HEK293 (cell line): Measurements from ENCODE around the gene LARGE1.

Experiments
- CTCF ChIA-PET: fragments of 350-600 bp; formaldehyde crosslinking; extraction: SDS; loops from one replicate; lab custom pipeline; 2021; ENCODE audit warnings: antibody characterized with exemption; lab: Yijun Ruan, JAX
- POLR2A ChIA-PET: fragments of 300-600 bp; formaldehyde crosslinking; extraction: SDS; loops from one replicate; lab custom pipeline; 2020; ENCODE audit warnings: antibody characterized with exemption, inconsistent platforms; lab: Yijun Ruan, JAX
- H3K27ac ChIP-seq: fragments of 200-500 bp; sonication (Bioruptor generic); 2 replicates; pipeline ENCODE4 v1.5.1; 2014; ENCODE audit warnings: low read depth, low read length, control low read depth, inconsistent platforms; ENCODE audit errors: extremely low read depth
- H3K36me3 ChIP-seq, 2 experiments: fragments of 200-500 bp in 1 of 2; sonication (Bioruptor generic) in 1 of 2; 1 replicate in 1 of 2; 2 replicates in 1 of 2; pipeline ENCODE4 v1.5.1; 2014 to 2017; ENCODE audit warnings: inconsistent platforms in 2 of 2, low read length in 2 of 2; ENCODE audit not compliant: control insufficient read depth in 2 of 2, insufficient read depth in 1 of 2
- H3K4me1 ChIP-seq: fragments of 200-500 bp; sonication (Bioruptor generic); 2 replicates; pipeline ENCODE4 v1.5.1; 2014; ENCODE audit warnings: mild to moderate bottlenecking, low read length, inconsistent platforms; ENCODE audit not compliant: control insufficient read depth, insufficient read depth
- H3K4me3 ChIP-seq: 2 replicates; pipeline ENCODE4 v1.5.1; 2011; ENCODE audit warnings: low read depth, mild to moderate bottlenecking, control low read depth, low read length, moderate library complexity
- H3K9me3 ChIP-seq: fragments of 200-500 bp; sonication (Bioruptor generic); 2 replicates; pipeline ENCODE4 v1.5.1; 2014; ENCODE audit warnings: low read depth, low read length, inconsistent platforms; ENCODE audit not compliant: control insufficient read depth, insufficient read depth
- GLI2 ChIP-seq: fragments of 450-650 bp; formaldehyde crosslinking; IDR thresholded peaks from 2 replicates; pipeline ENCODE4; 2017; ENCODE audit warnings: missing biosample characterization, missing genetic modification characterization, low read depth, borderline replicate concordance
- RBAK ChIP-seq: fragments of 450-650 bp; formaldehyde crosslinking; IDR thresholded peaks from 2 replicates; pipeline ENCODE4 v1.5.1; 2016; ENCODE audit warnings: missing biosample characterization, missing genetic modification characterization
- ZIC2 ChIP-seq: fragments of 450-650 bp; formaldehyde crosslinking; IDR thresholded peaks from 2 replicates; pipeline ENCODE4 v1.5.1; 2016; ENCODE audit warnings: missing biosample characterization, missing genetic modification characterization
- ZNF10 ChIP-seq: fragments of 450-650 bp; formaldehyde crosslinking; IDR thresholded peaks from 2 replicates; pipeline ENCODE4 v1.5.1; 2017; ENCODE audit warnings: missing biosample characterization, missing genetic modification characterization
- ZNF112 ChIP-seq: fragments of 450-650 bp; formaldehyde crosslinking; IDR thresholded peaks from 2 replicates; pipeline ENCODE4 v1.5.0; 2017; ENCODE audit warnings: missing biosample characterization, missing genetic modification characterization
- ZNF169 ChIP-seq: fragments of 450-650 bp; formaldehyde crosslinking; IDR thresholded peaks from 2 replicates; pipeline ENCODE4 v1.5.1; 2016; ENCODE audit warnings: missing biosample characterization, missing genetic modification characterization
- ZNF266 ChIP-seq: fragments of 450-650 bp; formaldehyde crosslinking; IDR thresholded peaks from 2 replicates; pipeline ENCODE4 v1.5.1; 2016; ENCODE audit warnings: missing biosample characterization, missing genetic modification characterization, low read depth
- ZNF302 ChIP-seq: fragments of 450-650 bp; formaldehyde crosslinking; IDR thresholded peaks from 2 replicates; pipeline ENCODE4 v1.5.1; 2016; ENCODE audit warnings: missing biosample characterization, missing genetic modification characterization, low read depth
- ZNF311 ChIP-seq: fragments of 450-650 bp; formaldehyde crosslinking; IDR thresholded peaks from 2 replicates; pipeline ENCODE4 v1.5.1; 2017; ENCODE audit warnings: missing biosample characterization, missing genetic modification characterization, borderline replicate concordance
- ZNF404 ChIP-seq: fragments of 450-650 bp; formaldehyde crosslinking; IDR thresholded peaks from 2 replicates; pipeline ENCODE4 v1.5.1; 2017; ENCODE audit warnings: missing biosample characterization, missing genetic modification characterization
- ZNF514 ChIP-seq: fragments of 450-650 bp; formaldehyde crosslinking; IDR thresholded peaks from 2 replicates; pipeline ENCODE4 v1.5.1; 2016; ENCODE audit warnings: missing biosample characterization, missing genetic modification characterization
- ZNF585B ChIP-seq: fragments of 450-650 bp; formaldehyde crosslinking; IDR thresholded peaks from 2 replicates; pipeline ENCODE4 v1.5.1; 2016; ENCODE audit warnings: missing biosample characterization, missing genetic modification characterization
- ZNF658 ChIP-seq: fragments of 450-650 bp; formaldehyde crosslinking; IDR thresholded peaks from 2 replicates; pipeline ENCODE4; 2016; ENCODE audit warnings: missing biosample characterization, missing genetic modification characterization
- ZXDB ChIP-seq: fragments of 450-650 bp; formaldehyde crosslinking; IDR thresholded peaks from 2 replicates; pipeline ENCODE4 v1.5.1; 2016; ENCODE audit warnings: missing biosample characterization, missing genetic modification characterization
- TF ChIP-seq, protein P1 (sequence below): fragments of 450-650 bp; IDR thresholded peaks from 2 replicates; pipeline ENCODE4 v1.5.1; 2018; ENCODE audit warnings: missing biosample characterization, missing genetic modification characterization
- TF ChIP-seq, protein P2 (sequence below): sonication (generic); formaldehyde crosslinking; IDR thresholded peaks from 2 replicates; pipeline ENCODE4 v1.8.1; 2022; ENCODE audit warnings: mild to moderate bottlenecking, moderate library complexity, missing genetic modification reagents
- TF ChIP-seq, protein P3 (sequence below): fragments of 450-650 bp; formaldehyde crosslinking; IDR thresholded peaks from 2 replicates; pipeline ENCODE4 v1.5.1; 2016; ENCODE audit warnings: missing biosample characterization, missing genetic modification characterization

The LARGE1 gene

DNA sequence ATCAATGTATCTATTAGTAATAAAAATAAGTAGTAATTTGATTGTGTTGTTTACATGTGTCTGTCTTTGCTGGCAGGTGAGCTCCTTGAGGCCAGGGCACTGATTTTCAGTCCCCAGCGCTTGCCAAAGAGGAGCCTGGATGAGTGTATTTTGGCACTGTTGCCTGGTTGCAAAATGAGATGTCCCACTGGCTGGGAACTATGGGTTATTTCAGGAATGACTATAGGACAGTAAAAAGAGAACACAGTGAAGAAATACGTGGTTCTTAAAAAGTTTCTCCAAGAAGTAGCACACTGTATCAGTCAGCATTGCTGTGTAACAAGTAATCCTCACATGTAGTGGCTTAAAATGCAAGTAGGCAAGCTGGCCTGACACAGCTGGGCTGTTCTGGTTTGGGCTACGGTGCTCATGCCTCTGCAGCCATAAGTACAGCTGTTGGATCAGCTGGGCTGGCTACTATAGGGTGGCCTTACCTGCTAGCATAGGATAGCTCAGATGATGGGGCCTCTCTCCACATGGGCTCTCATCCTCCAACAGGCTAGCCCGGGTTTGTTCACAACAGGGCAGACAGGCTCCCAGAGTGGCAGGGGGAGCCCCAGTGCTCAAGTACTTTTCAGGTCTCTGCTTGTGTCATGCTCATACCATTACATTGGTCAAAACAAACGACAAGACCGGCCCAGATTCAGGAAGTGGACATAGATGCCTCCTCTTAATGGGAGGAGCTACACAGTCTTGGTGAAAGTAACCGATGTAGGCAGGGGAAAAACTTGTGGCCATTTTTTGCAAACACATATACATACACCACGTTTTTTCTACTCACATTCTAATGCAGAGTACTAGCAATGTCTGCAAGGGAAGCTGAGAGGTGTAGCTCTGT, 399.1 kb downstream of the LARGE1 start:
- Histone ChIP-seq H3K4me3 (no peak overlapping the region), H3K36me3 (no peaks in the 10 kb centered on the region), H3K4me1 (peaks cover 7% of the 10 kb centered on the region), H3K9me3 (no peaks in the 10 kb centered on the region), H3K27ac (no peak overlapping the region)
- CTCF ChIA-PET, result interaction anchor here (0.5 to 3.7 kb wide), 10 partner anchors 9 to 585 kb away, joined by 3 to 28 read pairs (median 3); no protein-coding TSS in a partner anchor
- POLR2A ChIA-PET, result no interaction called here
- peak; percentile 91 for TF ChIP-seq RBAK (tag by site-specific recombination)
- TF ChIP-seq ZNF585B (tag by site-specific recombination), result no peak
- TF ChIP-seq GLI2 (tag by site-specific recombination), result no peak

DNA sequence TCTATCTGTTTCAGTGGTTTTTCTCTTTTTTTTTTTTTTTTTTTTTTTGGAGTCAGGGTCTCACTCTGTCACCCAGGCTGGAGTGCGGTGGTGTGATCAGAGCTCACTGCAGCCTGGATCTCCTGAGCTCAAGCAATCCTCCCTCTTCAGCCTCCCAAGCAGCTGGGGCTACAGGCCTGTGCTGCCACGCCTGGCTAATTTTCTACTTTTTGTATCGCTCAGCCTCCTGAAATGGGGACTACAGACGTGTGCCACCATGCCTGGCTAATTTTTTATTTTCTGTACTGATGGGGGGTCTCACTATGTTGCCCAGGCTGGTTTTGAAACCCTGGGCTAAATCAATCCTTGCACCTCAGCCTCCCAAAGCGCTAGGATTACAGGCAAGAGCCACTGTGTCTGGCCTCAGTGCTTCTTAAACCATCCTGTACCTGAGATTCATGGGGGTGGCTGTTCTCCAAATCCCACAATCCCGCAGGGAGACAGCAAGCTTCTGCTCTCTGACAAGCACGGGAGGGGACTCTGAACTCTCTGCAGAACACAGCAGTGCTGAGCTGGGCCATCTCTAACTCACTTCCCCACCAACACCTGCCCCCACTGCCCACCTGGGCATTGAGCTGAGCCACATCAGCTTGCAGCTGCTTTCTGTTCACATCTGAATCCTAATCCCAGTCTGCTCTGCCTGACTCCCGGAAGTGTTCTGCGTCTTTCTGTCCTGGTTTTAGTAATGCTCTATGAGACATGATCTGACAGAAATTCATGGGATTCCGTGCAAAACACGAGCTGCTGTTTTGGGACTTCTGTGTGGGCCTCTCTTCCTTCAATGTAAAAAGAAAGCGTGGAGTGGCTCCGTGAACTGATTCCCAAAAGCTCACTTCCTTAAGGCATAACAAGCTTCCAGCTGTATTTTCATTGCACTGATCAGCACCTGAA, 400.0 kb downstream of the LARGE1 start:
- no peaks in the 10 kb centered on the region for H3K9me3 ChIP-seq
- H3K4me1 ChIP-seq, result peaks cover 7% of the 10 kb centered on the region
- no peak overlapping the region for H3K4me3 ChIP-seq
- no peak overlapping the region for H3K27ac ChIP-seq
- TF ChIP-seq ZNF404 (tag by site-specific recombination) (no peak), ZNF266 (tag by site-specific recombination) (no peak), ZNF10 (tag by site-specific recombination) (no peak), ZNF112 (tag by site-specific recombination) (no peak), ZNF658 (tag by site-specific recombination) (no peak), ZXDB (no peak), ZNF169 (tag by site-specific recombination) (no peak), ZNF514 (tag by site-specific recombination) (no peak), ZNF302 (tag by site-specific recombination) (no peak), ZIC2 (no peak), ZNF311 (no peak)
- TF ChIP-seq, protein P1, sequence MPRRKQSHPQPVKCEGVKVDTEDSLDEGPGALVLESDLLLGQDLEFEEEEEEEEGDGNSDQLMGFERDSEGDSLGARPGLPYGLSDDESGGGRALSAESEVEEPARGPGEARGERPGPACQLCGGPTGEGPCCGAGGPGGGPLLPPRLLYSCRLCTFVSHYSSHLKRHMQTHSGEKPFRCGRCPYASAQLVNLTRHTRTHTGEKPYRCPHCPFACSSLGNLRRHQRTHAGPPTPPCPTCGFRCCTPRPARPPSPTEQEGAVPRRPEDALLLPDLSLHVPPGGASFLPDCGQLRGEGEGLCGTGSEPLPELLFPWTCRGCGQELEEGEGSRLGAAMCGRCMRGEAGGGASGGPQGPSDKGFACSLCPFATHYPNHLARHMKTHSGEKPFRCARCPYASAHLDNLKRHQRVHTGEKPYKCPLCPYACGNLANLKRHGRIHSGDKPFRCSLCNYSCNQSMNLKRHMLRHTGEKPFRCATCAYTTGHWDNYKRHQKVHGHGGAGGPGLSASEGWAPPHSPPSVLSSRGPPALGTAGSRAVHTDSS, result no peak
- TF ChIP-seq, protein P2, sequence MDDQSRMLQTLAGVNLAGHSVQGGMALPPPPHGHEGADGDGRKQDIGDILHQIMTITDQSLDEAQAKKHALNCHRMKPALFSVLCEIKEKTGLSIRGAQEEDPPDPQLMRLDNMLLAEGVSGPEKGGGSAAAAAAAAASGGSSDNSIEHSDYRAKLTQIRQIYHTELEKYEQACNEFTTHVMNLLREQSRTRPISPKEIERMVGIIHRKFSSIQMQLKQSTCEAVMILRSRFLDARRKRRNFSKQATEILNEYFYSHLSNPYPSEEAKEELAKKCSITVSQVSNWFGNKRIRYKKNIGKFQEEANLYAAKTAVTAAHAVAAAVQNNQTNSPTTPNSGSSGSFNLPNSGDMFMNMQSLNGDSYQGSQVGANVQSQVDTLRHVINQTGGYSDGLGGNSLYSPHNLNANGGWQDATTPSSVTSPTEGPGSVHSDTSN, result no peak
- TF ChIP-seq, protein P3, sequence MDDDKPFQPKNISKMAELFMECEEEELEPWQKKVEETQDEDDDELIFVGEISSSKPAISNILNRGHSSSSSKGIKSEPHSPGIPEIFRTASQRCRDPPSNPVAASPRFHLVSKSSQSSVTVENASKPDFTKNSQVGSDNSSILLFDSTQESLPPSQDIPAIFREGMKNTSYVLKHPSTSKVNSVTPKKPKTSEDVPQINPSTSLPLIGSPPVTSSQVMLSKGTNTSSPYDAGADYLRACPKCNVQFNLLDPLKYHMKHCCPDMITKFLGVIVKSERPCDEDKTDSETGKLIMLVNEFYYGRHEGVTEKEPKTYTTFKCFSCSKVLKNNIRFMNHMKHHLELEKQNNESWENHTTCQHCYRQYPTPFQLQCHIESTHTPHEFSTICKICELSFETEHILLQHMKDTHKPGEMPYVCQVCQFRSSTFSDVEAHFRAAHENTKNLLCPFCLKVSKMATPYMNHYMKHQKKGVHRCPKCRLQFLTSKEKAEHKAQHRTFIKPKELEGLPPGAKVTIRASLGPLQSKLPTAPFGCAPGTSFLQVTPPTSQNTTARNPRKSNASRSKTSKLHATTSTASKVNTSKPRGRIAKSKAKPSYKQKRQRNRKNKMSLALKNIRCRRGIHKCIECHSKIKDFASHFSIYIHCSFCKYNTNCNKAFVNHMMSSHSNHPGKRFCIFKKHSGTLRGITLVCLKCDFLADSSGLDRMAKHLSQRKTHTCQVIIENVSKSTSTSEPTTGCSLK (tag by site-specific recombination), result no peak
- ChIA-PET POLR2A (no interaction called here), CTCF (interaction anchor here (0.6 to 3.7 kb wide), 24 partner anchors 8 to 585 kb away, joined by 3 to 28 read pairs (median 4); no protein-coding TSS in a partner anchor)
- no peaks in the 10 kb centered on the region for H3K36me3 ChIP-seq
